Measurements from ENCODE around the gene PROC.

PROC gene

GRCh38 chr2:127413200-127413599 is 5.0 kb upstream of the PROC start:
- Mint-ChIP-seq H3K27me3 (no peaks in the 10 kb centered on the region), H3K4me3 (no peak overlapping the region), H3K4me1 (ENCODE audit: low read depth in 2 of 2) (peaks cover 22 to 24% of the 10 kb centered on the region in 2 donors), H3K9me3 (no peaks in the 10 kb centered on the region), H3K27ac (no peak overlapping the region), H3K36me3 (ENCODE audit: insufficient read depth) (peaks cover 4% of the 10 kb centered on the region)
- no peak for DNase-seq
- ATAC-seq (replicated peaks): no peak

DNA sequence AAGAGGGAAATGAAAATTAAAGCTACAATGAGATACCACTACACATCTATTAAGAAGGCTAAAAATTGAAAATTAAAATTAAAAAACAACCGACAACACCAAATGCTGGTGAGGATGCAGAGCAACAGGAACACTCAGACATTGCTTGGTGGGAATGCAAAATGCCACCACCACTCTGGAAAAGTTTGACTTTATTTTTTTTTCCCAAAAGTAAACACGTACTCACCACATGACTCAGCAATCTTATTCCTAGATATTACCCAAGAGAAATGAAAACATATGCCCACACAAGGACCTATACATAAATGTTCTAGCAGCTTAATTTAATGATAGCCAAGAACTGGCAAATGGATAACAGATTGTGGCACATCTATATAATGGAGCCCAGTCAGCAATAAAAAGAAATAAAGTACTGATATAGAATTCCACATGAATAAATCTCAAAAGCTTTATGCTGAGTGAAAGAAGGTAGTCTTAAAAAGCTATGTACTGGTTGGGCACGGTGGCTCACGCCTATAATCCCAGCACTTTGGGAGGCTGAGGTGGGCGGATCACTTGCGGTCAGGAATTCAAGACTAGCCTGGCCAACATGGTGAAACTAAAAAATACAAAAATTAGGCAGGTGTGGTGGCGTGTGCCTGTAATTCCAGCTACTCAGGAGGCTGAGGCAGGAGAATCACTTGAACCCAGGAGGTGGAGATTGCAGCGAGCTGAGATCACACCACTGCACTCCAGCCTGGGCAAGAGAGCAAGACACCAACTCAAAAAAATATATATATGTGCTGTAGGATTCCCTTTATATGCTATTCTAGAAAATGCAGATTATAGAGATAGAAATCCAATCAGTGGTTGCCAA is 4.2 kb upstream of the PROC start:
- ATAC-seq (replicated peaks) (no peak), DNase-seq (no peak)
- peaks cover 2% of the 10 kb centered on the region for H3K36me3 Mint-ChIP-seq (ENCODE audit: insufficient read depth)
- H3K4me1 Mint-ChIP-seq (ENCODE audit: low read depth in 2 of 2): peaks cover 22 to 24% of the 10 kb centered on the region in 2 donors
- peak overlapping the region in 1 of 2 donors; percentile 46 for H3K27ac Mint-ChIP-seq
- no peak overlapping the region for H3K4me3 Mint-ChIP-seq
- H3K27me3 Mint-ChIP-seq: no peaks in the 10 kb centered on the region
- H3K9me3 Mint-ChIP-seq: no peaks in the 10 kb centered on the region

GRCh38 chr2:127414638-127415592 is 3.3 kb upstream of the PROC start:
- DNase-seq (no peak), ATAC-seq (replicated peaks) (no peak)
- H3K36me3 Mint-ChIP-seq (ENCODE audit: insufficient read depth): no peaks in the 10 kb centered on the region
- no peaks in the 10 kb centered on the region for H3K9me3 Mint-ChIP-seq
- peaks cover 22 to 24% of the 10 kb centered on the region in 2 donors for H3K4me1 Mint-ChIP-seq (ENCODE audit: low read depth in 2 of 2)
- peaks cover 0 to 1% of the 10 kb centered on the region in 2 donors for H3K27me3 Mint-ChIP-seq
- no peak overlapping the region for H3K4me3 Mint-ChIP-seq
- H3K27ac Mint-ChIP-seq: peak overlapping the region in 1 of 2 donors; percentile 46

- Mint-ChIP-seq H3K27ac (peak overlapping the region; percentile 92), H3K27me3 (peaks cover 0 to 11% of the 10 kb centered on the region in 2 donors), H3K4me1 (ENCODE audit: low read depth in 2 of 2) (peaks cover 19 to 20% of the 10 kb centered on the region in 2 donors), H3K36me3 (ENCODE audit: insufficient read depth) (no peaks in the 10 kb centered on the region), H3K4me3 (peak overlapping the region; percentile 83 to 91), H3K9me3 (no peaks in the 10 kb centered on the region)
- DNase-seq: peak; percentile 78 to 84 (median 80)
- ATAC-seq (replicated peaks): peak; percentile 94
Measured at GRCh38 chr2:127415593-127416505, 2.4 kb upstream of the PROC start.

DNA sequence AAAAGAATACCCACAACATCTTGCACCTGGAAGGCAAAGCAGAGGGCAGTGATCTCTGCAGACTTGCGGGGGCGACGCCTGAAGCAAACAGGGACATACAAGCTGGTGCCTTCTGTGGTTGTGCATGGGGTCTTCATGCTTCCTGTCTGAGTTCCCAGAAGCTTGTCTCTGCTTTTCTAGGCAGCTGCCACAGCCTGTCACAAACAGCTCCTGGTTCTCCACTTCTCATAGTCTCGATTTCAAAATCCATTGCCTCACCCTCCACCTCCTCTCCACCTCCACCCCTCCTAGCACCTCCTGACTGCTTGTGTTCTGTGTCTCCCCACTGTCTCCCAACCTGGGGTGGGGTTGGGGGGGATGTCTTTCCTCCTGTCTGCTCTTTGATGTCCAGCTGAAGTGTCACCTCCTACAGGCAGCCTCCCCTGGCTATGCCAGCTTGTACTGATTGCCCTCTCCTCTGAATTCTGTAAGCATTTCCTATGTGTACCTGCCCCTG is 1.7 kb upstream of the PROC start:
- H3K27me3 Mint-ChIP-seq: peaks cover 6 to 18% of the 10 kb centered on the region in 2 donors
- peak overlapping the region; percentile 92 for H3K27ac Mint-ChIP-seq
- H3K9me3 Mint-ChIP-seq: no peaks in the 10 kb centered on the region
- DNase-seq (no peak), ATAC-seq (replicated peaks) (peak; percentile 5)
- peaks cover 12 to 18% of the 10 kb centered on the region in 2 donors for H3K4me1 Mint-ChIP-seq (ENCODE audit: low read depth in 2 of 2)
- H3K36me3 Mint-ChIP-seq (ENCODE audit: insufficient read depth): no peaks in the 10 kb centered on the region
- H3K4me3 Mint-ChIP-seq: peak overlapping the region; percentile 83 to 91

- H3K4me1 Mint-ChIP-seq (ENCODE audit: low read depth in 2 of 2): peaks cover 12 to 22% of the 10 kb centered on the region in 2 donors
- H3K9me3 Mint-ChIP-seq: no peaks in the 10 kb centered on the region
- H3K27ac Mint-ChIP-seq: peak overlapping the region in 1 of 2 donors; percentile 41
- H3K27me3 Mint-ChIP-seq: peaks cover 14 to 26% of the 10 kb centered on the region in 2 donors
- peak overlapping the region; percentile 83 to 91 for H3K4me3 Mint-ChIP-seq
- no peak for ATAC-seq (replicated peaks)
- DNase-seq: no peak
- no peaks in the 10 kb centered on the region for H3K36me3 Mint-ChIP-seq (ENCODE audit: insufficient read depth)
Measured at GRCh38 chr2:127417406-127417805, 821 bp upstream of the PROC start.

- DNase-seq: no peak
- Mint-ChIP-seq H3K4me3 (no peak overlapping the region), H3K27me3 (peaks cover 29 to 43% of the 10 kb centered on the region in 2 donors), H3K4me1 (ENCODE audit: low read depth in 2 of 2) (peaks cover 19 to 24% of the 10 kb centered on the region in 2 donors), H3K36me3 (ENCODE audit: insufficient read depth) (no peaks in the 10 kb centered on the region), H3K9me3 (no peaks in the 10 kb centered on the region), H3K27ac (no peak overlapping the region)
- no peak for ATAC-seq (replicated peaks)
Measured at GRCh38 chr2:127419112-127419430, 844 bp downstream of the PROC start.

- no peaks in the 10 kb centered on the region for H3K9me3 Mint-ChIP-seq
- H3K4me3 Mint-ChIP-seq: no peak overlapping the region
- H3K36me3 Mint-ChIP-seq (ENCODE audit: insufficient read depth): peaks cover 2% of the 10 kb centered on the region
- H3K27me3 Mint-ChIP-seq: peaks cover 32 to 47% of the 10 kb centered on the region in 2 donors
- ATAC-seq (replicated peaks) (no peak), DNase-seq (no peak)
- H3K27ac Mint-ChIP-seq: no peak overlapping the region
- peaks cover 20 to 24% of the 10 kb centered on the region in 2 donors for H3K4me1 Mint-ChIP-seq (ENCODE audit: low read depth in 2 of 2)
Measured at GRCh38 chr2:127419448-127420038, 1.3 kb downstream of the PROC start.

- peaks cover 2% of the 10 kb centered on the region for H3K36me3 Mint-ChIP-seq (ENCODE audit: insufficient read depth)
- H3K4me3 Mint-ChIP-seq: no peak overlapping the region
- ATAC-seq (replicated peaks): no peak
- peaks cover 20 to 24% of the 10 kb centered on the region in 2 donors for H3K4me1 Mint-ChIP-seq (ENCODE audit: low read depth in 2 of 2)
- no peak for DNase-seq
- peaks cover 34 to 54% of the 10 kb centered on the region in 2 donors for H3K27me3 Mint-ChIP-seq
- peak overlapping the region in 1 of 2 donors; percentile 42 for H3K27ac Mint-ChIP-seq
- H3K9me3 Mint-ChIP-seq: no peaks in the 10 kb centered on the region
Measured at GRCh38 chr2:127420039-127420864, 2.0 kb downstream of the PROC start.

DNA sequence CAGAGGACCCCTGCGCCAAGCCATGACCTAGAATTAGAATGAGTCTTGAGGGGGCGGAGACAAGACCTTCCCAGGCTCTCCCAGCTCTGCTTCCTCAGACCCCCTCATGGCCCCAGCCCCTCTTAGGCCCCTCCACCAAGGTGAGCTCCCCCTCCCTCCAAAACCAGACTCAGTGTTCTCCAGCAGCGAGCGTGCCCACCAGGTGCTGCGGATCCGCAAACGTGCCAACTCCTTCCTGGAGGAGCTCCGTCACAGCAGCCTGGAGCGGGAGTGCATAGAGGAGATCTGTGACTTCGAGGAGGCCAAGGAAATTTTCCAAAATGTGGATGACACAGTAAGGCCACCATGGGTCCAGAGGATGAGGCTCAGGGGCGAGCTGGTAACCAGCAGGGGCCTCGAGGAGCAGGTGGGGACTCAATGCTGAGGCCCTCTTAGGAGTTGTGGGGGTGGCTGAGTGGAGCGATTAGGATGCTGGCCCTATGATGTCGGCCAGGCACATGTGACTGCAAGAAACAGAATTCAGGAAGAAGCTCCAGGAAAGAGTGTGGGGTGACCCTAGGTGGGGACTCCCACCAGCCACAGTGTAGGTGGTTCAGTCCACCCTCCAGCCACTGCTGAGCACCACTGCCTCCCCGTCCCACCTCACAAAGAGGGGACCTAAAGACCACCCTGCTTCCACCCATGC is 3.0 kb downstream of the PROC start:
- no peak for DNase-seq
- Mint-ChIP-seq H3K4me3 (no peak overlapping the region), H3K27ac (peak overlapping the region in 1 of 2 donors; percentile 42), H3K9me3 (no peaks in the 10 kb centered on the region), H3K27me3 (peaks cover 44 to 64% of the 10 kb centered on the region in 2 donors), H3K36me3 (ENCODE audit: insufficient read depth) (peaks cover 2% of the 10 kb centered on the region), H3K4me1 (ENCODE audit: low read depth in 2 of 2) (peaks cover 18% of the 10 kb centered on the region in 2 donors)
- no peak for ATAC-seq (replicated peaks)

GRCh38 chr2:127421871-127422558 is 3.8 kb downstream of the PROC start:
- Mint-ChIP-seq H3K27me3 (peaks cover 44 to 66% of the 10 kb centered on the region in 2 donors), H3K4me3 (peak overlapping the region; percentile 43 to 57), H3K4me1 (ENCODE audit: low read depth in 2 of 2) (peaks cover 11% of the 10 kb centered on the region in 2 donors), H3K27ac (no peak overlapping the region), H3K36me3 (ENCODE audit: insufficient read depth) (peaks cover 2% of the 10 kb centered on the region), H3K9me3 (no peaks in the 10 kb centered on the region)
- no peak for ATAC-seq (replicated peaks)
- no peak for DNase-seq
